Liver (tissue), 9 donors: ENCODE data around the gene PIKFYVE. TPM values are rescaled to one million over a fixed set of nuclear protein-coding genes. Genes with fewer than 3 reads are reported as not detected.

Source experiments
- DNase-seq: peaks from one replicate; pipeline ENCODE4 v3.0.0-alpha.2; 2017; ENCODE audit warnings: low spot score
- H3K27ac ChIP-seq, 2 donors: one replicate each; pipeline ENCODE4 v1.7.0; 2013; ENCODE audit warnings: inconsistent platforms in 2 of 2, low read length in 2 of 2, control low read depth in 1 of 2, low read depth in 1 of 2, mild to moderate bottlenecking in 1 of 2
- H3K27me3 ChIP-seq, 4 donors: one replicate each; pipeline versions ENCODE4 v1.6.1 to v1.7.0; 2013; ENCODE audit warnings: low read length in 3 of 4, inconsistent platforms in 1 of 4, mild to moderate bottlenecking in 1 of 4, moderate library complexity in 1 of 4; ENCODE audit not compliant: control insufficient read depth in 4 of 4, insufficient read depth in 4 of 4
- H3K36me3 ChIP-seq, 4 donors: one replicate each; pipeline versions ENCODE4 v1.6.1 to v1.7.0; 2013; ENCODE audit warnings: low read length in 3 of 4, mild to moderate bottlenecking in 3 of 4, low read depth in 1 of 4, moderate library complexity in 1 of 4; ENCODE audit not compliant: control insufficient read depth in 4 of 4, insufficient read depth in 3 of 4
- H3K4me1 ChIP-seq, 4 donors: one replicate each; pipeline versions ENCODE4 v1.6.1 to v1.7.0; 2013; ENCODE audit warnings: low read length in 3 of 4, mild to moderate bottlenecking in 3 of 4, moderate library complexity in 1 of 4; ENCODE audit not compliant: control insufficient read depth in 4 of 4, insufficient read depth in 4 of 4
- H3K4me3 ChIP-seq, 3 donors: one replicate each; pipeline versions ENCODE4 v1.6.1 to v1.7.0; 2013; ENCODE audit warnings: low read length in 3 of 3, control low read depth in 1 of 3, low read depth in 1 of 3, mild to moderate bottlenecking in 1 of 3
- H3K9ac ChIP-seq, 2 donors: one replicate each; pipeline ENCODE4 v1.7.0; 2013; ENCODE audit warnings: low read length in 2 of 2, mild to moderate bottlenecking in 2 of 2, moderate library complexity in 2 of 2, control low read depth in 1 of 2, low read depth in 1 of 2
- H3K9me3 ChIP-seq, 4 donors: one replicate each; pipeline versions ENCODE4 v1.6.1 to v1.7.0; 2013; ENCODE audit warnings: low read length in 3 of 4; ENCODE audit not compliant: control insufficient read depth in 4 of 4
- EGR1 ChIP-seq, 2 donors: IDR thresholded peaks; 2 replicates each; pipeline ENCODE4 v1.6.1; 2016 to 2018; ENCODE audit warnings: antibody characterized with exemption in 2 of 2, low read depth in 2 of 2
- FOXA1 ChIP-seq: IDR thresholded peaks from 2 replicates; pipeline ENCODE4 v1.6.1; 2016; ENCODE audit warnings: antibody characterized with exemption
- FOXA2 ChIP-seq: IDR thresholded peaks from 2 replicates; pipeline ENCODE4 v1.6.1; 2016; ENCODE audit warnings: antibody characterized with exemption
- HNF4A ChIP-seq, 2 donors: conservative IDR thresholded peaks; 2 replicates each; pipeline ENCODE4 v1.6.1; 2016; ENCODE audit warnings: antibody characterized with exemption in 2 of 2, mild to moderate bottlenecking in 2 of 2
- JUND ChIP-seq, 2 donors: IDR thresholded peaks; 2 replicates each; pipeline ENCODE4 v1.6.1; 2016; ENCODE audit warnings: antibody characterized with exemption in 2 of 2
- RAD21 ChIP-seq, 2 donors: IDR thresholded peaks; 2 replicates each; pipeline ENCODE4 v1.6.1; 2016; ENCODE audit warnings: antibody characterized with exemption in 2 of 2, mild to moderate bottlenecking in 2 of 2
- RXRA ChIP-seq, 2 donors: IDR thresholded peaks; 2 replicates each; pipeline ENCODE4 v1.6.1; 2017 to 2018; ENCODE audit warnings: antibody characterized with exemption in 2 of 2, mild to moderate bottlenecking in 1 of 2
- TAF1 ChIP-seq: conservative IDR thresholded peaks from 2 replicates; pipeline ENCODE4 v1.6.1; 2016; ENCODE audit warnings: antibody characterized with exemption, mild to moderate bottlenecking
- WGBS: extraction: QIAGEN DNeasy Blood & Tissue Kit; methylation state at CpG from one replicate; pipeline ENCODE4 v1.1.7; 2013; 5-methylcytosine and 5-hydroxymethylcytosine counted together
- polyA plus RNA-seq, 2 donors: library from polyadenylated mRNA; stranded (reverse) in 1 of 2; unstranded in 1 of 2; fragments of 200-250 nt in 1 of 2; fragments of >200 nt in 1 of 2; fragmentation: Nextera tagmentation in 1 of 2; extraction: Ambion mirVana in 1 of 2; gene quantifications; one replicate each; pipeline versions ENCODE4 v1.2.1 to v1.2.3, GENCODE V29; 2013 to 2015
- total RNA-seq, 2 donors: library from RNA; depleted of rRNA; stranded (reverse); fragments of >200 nt; gene quantifications; one replicate each; pipeline ENCODE4 v1.2.3, GENCODE V29; 2014
- TF ChIP-seq, protein P1 (sequence below): IDR thresholded peaks from 2 replicates; pipeline ENCODE4 v1.6.1; 2016; ENCODE audit warnings: antibody characterized with exemption
- TF ChIP-seq, protein P2 (sequence below): IDR thresholded peaks from 2 replicates; pipeline ENCODE4 v1.6.1; 2016; ENCODE audit warnings: antibody characterized with exemption, mild to moderate bottlenecking
- TF ChIP-seq, protein P3 (sequence below): fragments of 150-350 bp; IDR thresholded peaks from 2 replicates; pipeline ENCODE4 v1.5.1; 2017; ENCODE audit warnings: improper control_type of control experiment, low read depth, low read length; ENCODE audit not compliant: missing input control
- TF ChIP-seq, protein P4 (sequence below): IDR thresholded peaks from 2 replicates; pipeline ENCODE4 v1.6.1; 2016; ENCODE audit warnings: antibody characterized with exemption
- donor health status: healthy.
- donor health status: healthy.
- donor health status: healthy.
- donor health status: healthy.
- donor health status: healthy.

PIKFYVE gene
- total and polyA plus RNA-seq, 4 donors = 3.5 to 23.1 (median 9.1) TPM

DNA sequence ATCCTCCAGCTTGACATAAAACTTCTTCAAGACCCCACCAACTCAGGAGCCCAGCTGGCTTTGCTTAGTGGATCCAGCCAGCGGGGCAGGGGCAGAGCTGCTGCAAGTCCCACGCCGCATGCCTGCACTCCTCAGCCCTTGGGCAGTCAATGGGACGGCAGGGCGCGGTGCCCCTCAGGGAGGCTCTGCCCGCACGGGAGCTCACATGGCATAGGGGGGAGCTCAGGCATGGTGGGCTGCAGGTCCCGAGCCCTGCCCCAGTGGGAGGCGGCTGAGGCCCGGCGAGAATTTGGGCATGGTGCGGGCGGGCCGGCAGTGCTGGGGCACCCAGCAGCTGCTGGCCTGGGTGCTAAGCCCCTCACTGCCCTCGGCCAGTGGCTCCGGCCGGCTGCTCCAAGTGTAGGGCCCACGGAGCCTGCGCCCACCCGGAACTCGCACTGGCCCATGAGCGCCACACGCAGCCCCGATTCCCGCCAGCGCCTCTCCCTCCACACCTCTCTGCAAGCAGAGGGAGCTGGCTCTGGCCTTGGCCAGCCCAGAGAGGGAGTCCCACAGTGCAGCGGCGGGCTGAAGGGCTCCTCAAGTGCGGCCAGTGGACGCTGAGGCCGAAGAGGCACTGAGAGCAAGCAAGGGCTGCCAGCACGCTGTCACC is 38.3 kb upstream of the PIKFYVE start:
- no peaks in the 10 kb centered on the region for H3K9me3 ChIP-seq
- H3K4me1 ChIP-seq = peaks cover 0 to 4% (median 0%) of the 10 kb centered on the region in 4 donors
- no peaks in the 10 kb centered on the region for H3K36me3 ChIP-seq
- TF ChIP-seq HNF4A (conservative IDR thresholded peaks at IDR 0.05) (no peak), FOXA1 (no peak), TAF1 (no peak)
- TF ChIP-seq, protein P1, sequence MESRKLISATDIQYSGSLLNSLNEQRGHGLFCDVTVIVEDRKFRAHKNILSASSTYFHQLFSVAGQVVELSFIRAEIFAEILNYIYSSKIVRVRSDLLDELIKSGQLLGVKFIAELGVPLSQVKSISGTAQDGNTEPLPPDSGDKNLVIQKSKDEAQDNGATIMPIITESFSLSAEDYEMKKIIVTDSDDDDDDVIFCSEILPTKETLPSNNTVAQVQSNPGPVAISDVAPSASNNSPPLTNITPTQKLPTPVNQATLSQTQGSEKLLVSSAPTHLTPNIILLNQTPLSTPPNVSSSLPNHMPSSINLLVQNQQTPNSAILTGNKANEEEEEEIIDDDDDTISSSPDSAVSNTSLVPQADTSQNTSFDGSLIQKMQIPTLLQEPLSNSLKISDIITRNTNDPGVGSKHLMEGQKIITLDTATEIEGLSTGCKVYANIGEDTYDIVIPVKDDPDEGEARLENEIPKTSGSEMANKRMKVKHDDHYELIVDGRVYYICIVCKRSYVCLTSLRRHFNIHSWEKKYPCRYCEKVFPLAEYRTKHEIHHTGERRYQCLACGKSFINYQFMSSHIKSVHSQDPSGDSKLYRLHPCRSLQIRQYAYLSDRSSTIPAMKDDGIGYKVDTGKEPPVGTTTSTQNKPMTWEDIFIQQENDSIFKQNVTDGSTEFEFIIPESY = no peak
- no peak for DNase-seq
- H3K4me3 ChIP-seq = no peak overlapping the region
- no peak overlapping the region for H3K9ac ChIP-seq
- WGBS = 95% methylated on average over 33 of the region's 33 CpGs
- H3K27me3 ChIP-seq = no peaks in the 10 kb centered on the region
- H3K27ac ChIP-seq = no peak overlapping the region

DNA sequence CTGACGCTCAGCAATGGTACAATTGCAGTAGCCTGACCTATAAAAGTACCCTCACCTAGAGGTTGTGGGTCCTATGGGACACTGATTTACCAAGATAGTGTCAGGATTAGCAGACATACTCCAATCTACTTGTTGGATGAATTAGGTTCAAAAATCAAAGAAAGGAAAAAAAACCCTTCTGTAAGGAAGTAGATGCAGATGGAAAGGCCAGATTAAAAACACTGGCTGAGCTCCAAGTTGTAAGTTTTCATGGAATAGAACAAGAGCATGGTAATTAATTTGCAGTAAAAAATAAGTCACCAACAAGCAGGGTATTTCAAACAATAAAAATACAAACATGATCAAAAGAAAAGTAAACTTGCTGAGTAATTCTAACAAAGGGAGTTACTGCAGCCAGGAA is 37.6 kb upstream of the PIKFYVE start:
- no peaks in the 10 kb centered on the region for H3K27me3 ChIP-seq
- no peak overlapping the region for H3K4me3 ChIP-seq
- 70% methylated on average over 1 of the region's 1 CpG for WGBS
- no peak overlapping the region for H3K27ac ChIP-seq
- no peak for TF ChIP-seq TAF1
- TF ChIP-seq, protein P2, sequence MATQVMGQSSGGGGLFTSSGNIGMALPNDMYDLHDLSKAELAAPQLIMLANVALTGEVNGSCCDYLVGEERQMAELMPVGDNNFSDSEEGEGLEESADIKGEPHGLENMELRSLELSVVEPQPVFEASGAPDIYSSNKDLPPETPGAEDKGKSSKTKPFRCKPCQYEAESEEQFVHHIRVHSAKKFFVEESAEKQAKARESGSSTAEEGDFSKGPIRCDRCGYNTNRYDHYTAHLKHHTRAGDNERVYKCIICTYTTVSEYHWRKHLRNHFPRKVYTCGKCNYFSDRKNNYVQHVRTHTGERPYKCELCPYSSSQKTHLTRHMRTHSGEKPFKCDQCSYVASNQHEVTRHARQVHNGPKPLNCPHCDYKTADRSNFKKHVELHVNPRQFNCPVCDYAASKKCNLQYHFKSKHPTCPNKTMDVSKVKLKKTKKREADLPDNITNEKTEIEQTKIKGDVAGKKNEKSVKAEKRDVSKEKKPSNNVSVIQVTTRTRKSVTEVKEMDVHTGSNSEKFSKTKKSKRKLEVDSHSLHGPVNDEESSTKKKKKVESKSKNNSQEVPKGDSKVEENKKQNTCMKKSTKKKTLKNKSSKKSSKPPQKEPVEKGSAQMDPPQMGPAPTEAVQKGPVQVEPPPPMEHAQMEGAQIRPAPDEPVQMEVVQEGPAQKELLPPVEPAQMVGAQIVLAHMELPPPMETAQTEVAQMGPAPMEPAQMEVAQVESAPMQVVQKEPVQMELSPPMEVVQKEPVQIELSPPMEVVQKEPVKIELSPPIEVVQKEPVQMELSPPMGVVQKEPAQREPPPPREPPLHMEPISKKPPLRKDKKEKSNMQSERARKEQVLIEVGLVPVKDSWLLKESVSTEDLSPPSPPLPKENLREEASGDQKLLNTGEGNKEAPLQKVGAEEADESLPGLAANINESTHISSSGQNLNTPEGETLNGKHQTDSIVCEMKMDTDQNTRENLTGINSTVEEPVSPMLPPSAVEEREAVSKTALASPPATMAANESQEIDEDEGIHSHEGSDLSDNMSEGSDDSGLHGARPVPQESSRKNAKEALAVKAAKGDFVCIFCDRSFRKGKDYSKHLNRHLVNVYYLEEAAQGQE = no peak
- TF ChIP-seq, protein P3, sequence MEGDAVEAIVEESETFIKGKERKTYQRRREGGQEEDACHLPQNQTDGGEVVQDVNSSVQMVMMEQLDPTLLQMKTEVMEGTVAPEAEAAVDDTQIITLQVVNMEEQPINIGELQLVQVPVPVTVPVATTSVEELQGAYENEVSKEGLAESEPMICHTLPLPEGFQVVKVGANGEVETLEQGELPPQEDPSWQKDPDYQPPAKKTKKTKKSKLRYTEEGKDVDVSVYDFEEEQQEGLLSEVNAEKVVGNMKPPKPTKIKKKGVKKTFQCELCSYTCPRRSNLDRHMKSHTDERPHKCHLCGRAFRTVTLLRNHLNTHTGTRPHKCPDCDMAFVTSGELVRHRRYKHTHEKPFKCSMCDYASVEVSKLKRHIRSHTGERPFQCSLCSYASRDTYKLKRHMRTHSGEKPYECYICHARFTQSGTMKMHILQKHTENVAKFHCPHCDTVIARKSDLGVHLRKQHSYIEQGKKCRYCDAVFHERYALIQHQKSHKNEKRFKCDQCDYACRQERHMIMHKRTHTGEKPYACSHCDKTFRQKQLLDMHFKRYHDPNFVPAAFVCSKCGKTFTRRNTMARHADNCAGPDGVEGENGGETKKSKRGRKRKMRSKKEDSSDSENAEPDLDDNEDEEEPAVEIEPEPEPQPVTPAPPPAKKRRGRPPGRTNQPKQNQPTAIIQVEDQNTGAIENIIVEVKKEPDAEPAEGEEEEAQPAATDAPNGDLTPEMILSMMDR = no peak
- no peak for TF ChIP-seq RXRA (IDR thresholded peaks at IDR 0.05)
- no peak for TF ChIP-seq RAD21 (IDR thresholded peaks at IDR 0.05)
- TF ChIP-seq JUND (IDR thresholded peaks at IDR 0.05) = no peak
- TF ChIP-seq, protein P4, sequence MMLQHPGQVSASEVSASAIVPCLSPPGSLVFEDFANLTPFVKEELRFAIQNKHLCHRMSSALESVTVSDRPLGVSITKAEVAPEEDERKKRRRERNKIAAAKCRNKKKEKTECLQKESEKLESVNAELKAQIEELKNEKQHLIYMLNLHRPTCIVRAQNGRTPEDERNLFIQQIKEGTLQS = no peak
- no peak for TF ChIP-seq EGR1 (IDR thresholded peaks at IDR 0.05; ENCODE audit: low read depth in 2 of 2)
- no peak for TF ChIP-seq FOXA2
- H3K4me1 ChIP-seq = peaks cover 0 to 4% (median 0%) of the 10 kb centered on the region in 4 donors
- no peaks in the 10 kb centered on the region for H3K36me3 ChIP-seq
- no peak overlapping the region for H3K9ac ChIP-seq
- no peak for DNase-seq
- no peaks in the 10 kb centered on the region for H3K9me3 ChIP-seq
